ENCODE data around the gene PARD6B.

PARD6B gene

GRCh38 chr20:50734730-50735679, 3.6 kb downstream of the PARD6B start (continued):
- TF ChIP-seq POU6F1 (CRISPR knock-in tag; IDR thresholded peaks at IDR 0.05; ENCODE audit: borderline replicate concordance, low read depth): no peak
- no peak for TF ChIP-seq ZNF70 (CRISPR knock-in tag; IDR thresholded peaks at IDR 0.05)
- TF ChIP-seq PPARA (CRISPR knock-in tag; IDR thresholded peaks at IDR 0.05; ENCODE audit: borderline replicate concordance): no peak

- ATAC-seq: no peak
- TF ChIP-seq ZFP3 (CRISPR knock-in tag; IDR thresholded peaks at IDR 0.05): 0 out of 2 replicates have a peak, but pooled peaks have one; percentile 32
- TF ChIP-seq CSDC2 (CRISPR knock-in tag; IDR thresholded peaks at IDR 0.05): no peak
- no peak for TF ChIP-seq ZFP30 (CRISPR knock-in tag; IDR thresholded peaks at IDR 0.05)
- TF ChIP-seq ZNF565 (CRISPR knock-in tag; conservative IDR thresholded peaks at IDR 0.05; ENCODE audit: low read depth): no peak
- TF ChIP-seq TOX (CRISPR knock-in tag; IDR thresholded peaks at IDR 0.05; ENCODE audit: borderline replicate concordance): no peak
- no peak for TF ChIP-seq SNAI2 (CRISPR knock-in tag; IDR thresholded peaks at IDR 0.05)
- no peak for TF ChIP-seq CREB5 (CRISPR knock-in tag; IDR thresholded peaks at IDR 0.05; ENCODE audit: low read depth)
Measured at GRCh38 chr20:50735813-50736212, 4.4 kb downstream of the PARD6B start.

DNA sequence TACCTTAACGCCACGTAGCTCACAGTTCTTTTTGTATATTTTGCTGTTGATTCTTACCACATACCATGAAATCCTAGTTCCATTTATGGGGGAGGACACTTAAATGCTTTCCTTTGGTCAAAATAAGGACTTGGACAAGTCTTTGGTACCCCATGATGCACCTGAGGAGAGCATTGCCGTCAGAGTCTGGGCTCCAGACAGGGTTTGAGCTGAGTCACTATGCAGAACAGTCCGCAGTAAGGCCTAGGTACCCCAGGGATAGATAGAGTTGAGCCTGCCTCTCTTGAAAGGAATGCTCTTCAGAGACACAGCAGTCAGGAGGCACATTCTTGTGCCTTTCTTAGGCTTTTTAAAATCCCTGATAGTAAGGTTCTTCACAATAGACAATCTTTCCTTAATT, 6.0 kb downstream of the PARD6B start:
- no peak for ATAC-seq
- TF ChIP-seq ISL1 (CRISPR knock-in tag; IDR thresholded peaks at IDR 0.05): no peak
- no peak for TF ChIP-seq ZC3H10 (CRISPR knock-in tag; IDR thresholded peaks at IDR 0.05)
- no peak for TF ChIP-seq OSR1 (CRISPR knock-in tag; IDR thresholded peaks at IDR 0.05)
- no peak for TF ChIP-seq TOX (CRISPR knock-in tag; IDR thresholded peaks at IDR 0.05; ENCODE audit: borderline replicate concordance)
- no peak for TF ChIP-seq TCF4 (CRISPR knock-in tag; IDR thresholded peaks at IDR 0.05; ENCODE audit: borderline replicate concordance)

- ATAC-seq: no peak
- TF ChIP-seq ISL1 (CRISPR knock-in tag; IDR thresholded peaks at IDR 0.05) (no peak), ZNF8 (CRISPR knock-in tag; IDR thresholded peaks at IDR 0.05) (no peak), ZNF70 (CRISPR knock-in tag; IDR thresholded peaks at IDR 0.05) (no peak), GLIS3 (CRISPR knock-in tag; IDR thresholded peaks at IDR 0.05) (no peak)
Measured at GRCh38 chr20:50743087-50743486, 11.7 kb downstream of the PARD6B start.

GRCh38 chr20:50744143-50744792, 12.9 kb downstream of the PARD6B start:
- TF ChIP-seq ZFP3 (CRISPR knock-in tag; IDR thresholded peaks at IDR 0.05) (no peak), ZNF8 (CRISPR knock-in tag; IDR thresholded peaks at IDR 0.05) (no peak), POU6F1 (CRISPR knock-in tag; IDR thresholded peaks at IDR 0.05; ENCODE audit: borderline replicate concordance, low read depth) (no peak), CREB5 (CRISPR knock-in tag; IDR thresholded peaks at IDR 0.05; ENCODE audit: low read depth) (no peak), TSHZ2 (CRISPR knock-in tag; IDR thresholded peaks at IDR 0.05) (no peak), ZC3H10 (CRISPR knock-in tag; IDR thresholded peaks at IDR 0.05) (no peak), ZNF565 (CRISPR knock-in tag; conservative IDR thresholded peaks at IDR 0.05; ENCODE audit: low read depth) (no peak), PPARA (CRISPR knock-in tag; IDR thresholded peaks at IDR 0.05; ENCODE audit: borderline replicate concordance) (no peak), CSDC2 (CRISPR knock-in tag; IDR thresholded peaks at IDR 0.05) (no peak), ZNF70 (CRISPR knock-in tag; IDR thresholded peaks at IDR 0.05) (no peak), ZFP30 (CRISPR knock-in tag; IDR thresholded peaks at IDR 0.05) (no peak), BACH2 (CRISPR knock-in tag; IDR thresholded peaks at IDR 0.05; ENCODE audit: borderline replicate concordance) (no peak), GLIS3 (CRISPR knock-in tag; IDR thresholded peaks at IDR 0.05) (no peak), RARB (CRISPR knock-in tag; IDR thresholded peaks at IDR 0.05) (no peak)
- TF ChIP-seq, protein P1, sequence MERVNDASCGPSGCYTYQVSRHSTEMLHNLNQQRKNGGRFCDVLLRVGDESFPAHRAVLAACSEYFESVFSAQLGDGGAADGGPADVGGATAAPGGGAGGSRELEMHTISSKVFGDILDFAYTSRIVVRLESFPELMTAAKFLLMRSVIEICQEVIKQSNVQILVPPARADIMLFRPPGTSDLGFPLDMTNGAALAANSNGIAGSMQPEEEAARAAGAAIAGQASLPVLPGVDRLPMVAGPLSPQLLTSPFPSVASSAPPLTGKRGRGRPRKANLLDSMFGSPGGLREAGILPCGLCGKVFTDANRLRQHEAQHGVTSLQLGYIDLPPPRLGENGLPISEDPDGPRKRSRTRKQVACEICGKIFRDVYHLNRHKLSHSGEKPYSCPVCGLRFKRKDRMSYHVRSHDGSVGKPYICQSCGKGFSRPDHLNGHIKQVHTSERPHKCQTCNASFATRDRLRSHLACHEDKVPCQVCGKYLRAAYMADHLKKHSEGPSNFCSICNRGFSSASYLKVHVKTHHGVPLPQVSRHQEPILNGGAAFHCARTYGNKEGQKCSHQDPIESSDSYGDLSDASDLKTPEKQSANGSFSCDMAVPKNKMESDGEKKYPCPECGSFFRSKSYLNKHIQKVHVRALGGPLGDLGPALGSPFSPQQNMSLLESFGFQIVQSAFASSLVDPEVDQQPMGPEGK (CRISPR knock-in tag; IDR thresholded peaks at IDR 0.05; ENCODE audit: borderline replicate concordance): no peak
- ATAC-seq: peak; percentile 97
